Naive B cell (primary cell): ENCODE data around the gene ANKIB1. TPM values are rescaled to one million over a fixed set of nuclear protein-coding genes. Genes with fewer than 3 reads are reported as not detected.

ENCODE experiments used
- ATAC-seq, 2 donors: fragments of 150-1000 bp; cut with Tn5 transposase; 2 replicates each; pipeline ENCODE4 v1.10.0; 2021; ENCODE audit warnings: low read depth in 2 of 2, mild to moderate bottlenecking in 2 of 2, moderate library complexity in 2 of 2
- DNase-seq: peaks from one replicate; pipeline ENCODE4 v3.0.0; 2022
- H3K27ac Mint-ChIP-seq, 6 donors: one replicate each; pipeline ENCODE4 v1.8.0; 2020 to 2022; ENCODE audit warnings: mild to moderate bottlenecking in 6 of 6, mixed read lengths in 6 of 6, moderate library complexity in 5 of 6, inconsistent platforms in 2 of 6
- H3K27me3 Mint-ChIP-seq, 3 donors: one replicate each; pipeline ENCODE4 v1.8.0; 2021 to 2022; ENCODE audit warnings: mixed read lengths in 3 of 3, mild to moderate bottlenecking in 1 of 3
- H3K36me3 Mint-ChIP-seq, 2 donors: one replicate each; pipeline ENCODE4 v1.8.0; 2020 to 2022; ENCODE audit warnings: mixed read lengths in 2 of 2, inconsistent platforms in 1 of 2, mild to moderate bottlenecking in 1 of 2
- H3K4me1 Mint-ChIP-seq, 3 donors: one replicate each; pipeline ENCODE4 v1.8.0; 2020 to 2022; ENCODE audit warnings: mixed read lengths in 3 of 3, inconsistent platforms in 1 of 3, mild to moderate bottlenecking in 1 of 3, moderate library complexity in 1 of 3
- H3K4me3 Mint-ChIP-seq, 8 donors: one replicate each; pipeline ENCODE4 v1.8.0; 2020 to 2022; ENCODE audit warnings: mild to moderate bottlenecking in 8 of 8, mixed read lengths in 8 of 8, moderate library complexity in 8 of 8, inconsistent platforms in 2 of 8
- H3K9me3 Mint-ChIP-seq, 7 donors: one replicate each; pipeline ENCODE4 v1.8.0; 2020 to 2022; ENCODE audit warnings: mixed read lengths in 7 of 7, mild to moderate bottlenecking in 5 of 7, inconsistent platforms in 2 of 7, moderate library complexity in 1 of 7
- polyA plus RNA-seq, 6 donors: library from polyadenylated mRNA; unstranded; fragments of 300-500 nt; fragmentation: Illumina TruSeq; gene quantifications; one replicate each; pipeline ENCODE4 v1.2.3, GENCODE V29; 2021; ENCODE audit warnings: low read depth in 6 of 6

ANKIB1 gene
- polyA plus RNA-seq, 6 donors from 2014 or later, result 5.2 to 15.4 (median 9.8) TPM

DNA sequence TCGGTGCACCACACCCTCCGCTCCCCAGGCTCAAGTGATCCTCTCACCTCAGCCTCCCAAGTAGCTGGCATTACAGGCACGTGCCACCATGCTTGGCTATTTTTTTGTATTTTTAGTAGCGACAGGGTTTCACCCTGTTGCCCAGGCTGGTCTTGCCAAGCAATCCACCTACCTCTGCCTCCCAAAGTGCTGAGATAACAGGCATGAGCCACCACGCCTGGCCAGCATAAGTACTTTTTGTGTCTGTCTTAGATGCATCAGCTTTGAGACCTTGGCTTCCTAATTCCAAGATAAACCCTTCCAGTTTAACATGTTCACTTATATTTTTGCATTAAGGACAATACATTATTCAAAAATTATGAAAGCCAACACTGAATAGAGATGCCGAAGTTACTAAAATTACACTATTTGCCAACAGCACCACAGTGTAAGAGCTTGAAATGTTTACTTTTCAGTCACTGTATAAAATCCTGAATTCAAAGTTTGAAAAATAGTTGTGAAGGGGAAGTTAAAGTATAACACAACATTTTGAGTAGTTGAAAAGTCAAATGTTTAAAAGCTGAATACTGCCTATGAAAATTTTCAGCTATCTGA is 36.5 kb downstream of the ANKIB1 start:
- peaks cover 4 to 16% (median 6%) of the 10 kb centered on the region in 7 donors for H3K9me3 Mint-ChIP-seq
- H3K27me3 Mint-ChIP-seq, result no peaks in the 10 kb centered on the region
- peaks cover 0 to 15% of the 10 kb centered on the region in 2 donors for H3K36me3 Mint-ChIP-seq

DNA sequence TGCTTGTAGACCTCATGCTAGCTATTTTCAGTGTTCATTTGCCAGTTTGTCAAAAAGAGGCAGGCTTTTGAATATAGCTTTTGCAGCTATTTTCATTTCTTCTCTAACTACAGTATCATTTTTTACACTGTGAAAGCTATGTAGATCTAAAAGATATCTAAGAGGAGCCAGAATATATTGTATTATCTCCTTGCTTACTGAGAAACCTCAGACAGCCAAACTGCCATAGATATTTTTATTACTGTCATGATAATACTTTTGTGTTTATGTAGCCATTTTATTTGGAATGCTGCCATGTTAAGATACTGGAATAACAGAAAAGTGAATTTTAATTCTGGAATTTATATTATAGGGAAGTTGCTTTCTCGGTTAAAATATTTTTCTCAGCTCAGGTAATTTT is 37.2 kb downstream of the ANKIB1 start:
- ATAC-seq (no peak), DNase-seq (no peak)
- peaks cover 8 to 14% (median 10%) of the 10 kb centered on the region in 3 donors for H3K4me1 Mint-ChIP-seq
- H3K9me3 Mint-ChIP-seq, result peaks cover 4 to 16% (median 6%) of the 10 kb centered on the region in 7 donors
- no peak overlapping the region for H3K4me3 Mint-ChIP-seq
- no peak overlapping the region for H3K27ac Mint-ChIP-seq
- H3K27me3 Mint-ChIP-seq, result no peaks in the 10 kb centered on the region
- peaks cover 0 to 19% of the 10 kb centered on the region in 2 donors for H3K36me3 Mint-ChIP-seq

More for the DNA sequence above, 36.5 kb downstream of the ANKIB1 start:
- ATAC-seq (no peak), DNase-seq (no peak)
- H3K4me3 Mint-ChIP-seq, result no peak overlapping the region
- peaks cover 8 to 10% (median 10%) of the 10 kb centered on the region in 3 donors for H3K4me1 Mint-ChIP-seq
- H3K27ac Mint-ChIP-seq, result no peak overlapping the region

DNA sequence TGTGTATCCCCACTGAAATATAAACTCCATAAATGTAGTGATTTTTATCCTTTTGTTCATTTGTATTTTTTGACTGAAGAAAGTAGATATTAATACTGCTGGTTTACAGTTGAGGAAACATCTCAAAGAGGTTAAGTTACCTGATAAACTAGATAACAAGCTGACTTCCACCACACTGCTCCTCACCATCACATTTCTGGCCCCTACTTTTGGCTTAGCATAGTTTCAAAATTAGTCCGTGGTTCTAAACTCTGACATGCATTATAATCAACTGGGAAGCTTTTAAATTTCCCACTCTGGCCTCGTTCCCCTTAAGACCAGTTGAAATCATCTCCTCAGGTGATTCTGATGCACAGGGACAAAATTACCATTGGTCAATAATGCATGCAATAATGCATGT is 43.5 kb downstream of the ANKIB1 start:
- Mint-ChIP-seq H3K9me3 (peaks cover 0 to 1% (median 0%) of the 10 kb centered on the region in 7 donors), H3K4me3 (no peak overlapping the region), H3K27me3 (no peaks in the 10 kb centered on the region), H3K36me3 (peaks cover 0 to 23% of the 10 kb centered on the region in 2 donors), H3K4me1 (peaks cover 37 to 47% (median 46%) of the 10 kb centered on the region in 3 donors), H3K27ac (no peak overlapping the region)
- no peak for DNase-seq
- ATAC-seq, result no peak

DNA sequence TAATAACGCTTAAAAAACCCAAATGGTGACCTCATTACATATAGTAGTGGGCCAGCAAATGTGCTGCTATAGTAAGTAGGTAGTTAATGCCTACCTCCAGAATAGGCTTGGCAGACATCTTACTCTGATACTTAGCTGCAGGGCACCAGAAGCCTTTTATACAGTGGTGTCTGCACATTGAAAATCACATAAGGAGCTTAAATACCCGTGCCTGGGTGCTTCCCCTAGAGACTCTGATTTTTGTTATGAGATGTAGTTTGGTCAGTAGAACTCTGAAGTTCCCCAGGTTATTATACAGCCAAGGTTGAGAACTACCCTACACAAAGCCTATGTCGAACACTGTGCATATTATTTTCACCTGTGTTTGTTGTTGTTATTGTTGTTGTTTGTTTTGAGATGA is 47.2 kb downstream of the ANKIB1 start:
- Mint-ChIP-seq H3K4me1 (peaks cover 29 to 36% (median 33%) of the 10 kb centered on the region in 3 donors), H3K36me3 (peaks cover 20 to 22% of the 10 kb centered on the region in 2 donors), H3K27me3 (no peaks in the 10 kb centered on the region), H3K9me3 (no peaks in the 10 kb centered on the region), H3K27ac (peak overlapping the region in 1 of 6 donors; percentile 63), H3K4me3 (no peak overlapping the region)
- ATAC-seq (no peak), DNase-seq (no peak)

DNA sequence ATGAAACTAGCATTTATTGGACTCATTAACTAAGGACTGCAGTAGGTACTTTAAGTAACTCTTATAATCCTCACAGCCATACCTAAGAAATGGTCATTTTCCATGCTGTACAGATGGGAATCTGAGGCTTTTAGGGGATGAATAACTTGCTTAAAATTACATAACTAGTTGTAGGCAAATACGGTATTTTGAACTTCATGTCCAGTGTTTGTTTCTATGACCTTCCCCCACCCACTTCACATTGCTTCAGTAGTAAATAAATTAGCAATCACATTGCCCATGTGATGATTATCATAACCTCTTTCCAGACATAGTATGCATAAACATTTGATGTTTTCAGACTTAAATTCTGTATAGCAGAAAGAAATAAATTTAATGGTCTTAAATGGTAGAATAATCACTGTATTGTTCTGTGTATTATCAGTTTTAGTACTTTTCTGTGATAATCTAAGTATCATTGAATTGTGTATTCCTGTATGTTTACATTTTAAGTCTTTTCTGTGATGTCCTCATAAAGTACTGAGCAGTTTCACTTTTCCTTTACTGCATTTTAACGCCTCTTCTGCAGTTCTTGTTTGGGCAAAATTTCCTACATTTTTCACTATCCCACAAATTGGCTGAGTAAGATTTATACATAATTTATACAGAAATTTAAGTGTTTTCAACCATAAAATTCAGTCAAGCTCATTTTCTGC is 48.3 kb downstream of the ANKIB1 start:
- H3K27me3 Mint-ChIP-seq, result no peaks in the 10 kb centered on the region
- no peak for ATAC-seq
- no peak overlapping the region for H3K4me3 Mint-ChIP-seq
- H3K4me1 Mint-ChIP-seq, result peaks cover 29 to 36% (median 33%) of the 10 kb centered on the region in 3 donors
- H3K27ac Mint-ChIP-seq, result peak overlapping the region in 2 of 6 donors; percentile 52 to 63
- H3K36me3 Mint-ChIP-seq, result peaks cover 17 to 21% of the 10 kb centered on the region in 2 donors
- DNase-seq, result no peak
- no peaks in the 10 kb centered on the region for H3K9me3 Mint-ChIP-seq

DNA sequence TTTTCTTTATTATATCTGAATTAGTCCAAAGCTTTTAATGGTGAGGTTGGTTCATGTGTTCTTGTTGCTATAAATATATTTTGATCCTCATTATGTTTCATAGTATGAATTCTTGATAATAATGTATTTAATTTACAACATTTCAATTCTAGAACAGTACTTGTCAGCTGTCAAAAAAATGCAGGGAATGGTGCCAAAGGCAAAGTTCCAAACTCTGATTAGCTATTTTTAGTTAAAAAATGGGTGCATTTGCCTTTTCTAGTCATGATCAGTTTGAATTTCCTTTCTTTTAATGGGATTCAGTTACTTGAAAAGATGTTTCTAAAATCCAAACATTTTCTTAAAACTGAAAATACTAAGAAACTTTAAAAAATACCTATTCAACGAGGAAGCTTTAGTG is 49.6 kb downstream of the ANKIB1 start:
- Mint-ChIP-seq H3K27ac (peak overlapping the region in 1 of 6 donors; percentile 30), H3K36me3 (peaks cover 18 to 22% of the 10 kb centered on the region in 2 donors), H3K4me3 (no peak overlapping the region), H3K27me3 (no peaks in the 10 kb centered on the region), H3K4me1 (peaks cover 19 to 25% (median 22%) of the 10 kb centered on the region in 3 donors), H3K9me3 (no peaks in the 10 kb centered on the region)
- ATAC-seq (no peak), DNase-seq (no peak)

DNA sequence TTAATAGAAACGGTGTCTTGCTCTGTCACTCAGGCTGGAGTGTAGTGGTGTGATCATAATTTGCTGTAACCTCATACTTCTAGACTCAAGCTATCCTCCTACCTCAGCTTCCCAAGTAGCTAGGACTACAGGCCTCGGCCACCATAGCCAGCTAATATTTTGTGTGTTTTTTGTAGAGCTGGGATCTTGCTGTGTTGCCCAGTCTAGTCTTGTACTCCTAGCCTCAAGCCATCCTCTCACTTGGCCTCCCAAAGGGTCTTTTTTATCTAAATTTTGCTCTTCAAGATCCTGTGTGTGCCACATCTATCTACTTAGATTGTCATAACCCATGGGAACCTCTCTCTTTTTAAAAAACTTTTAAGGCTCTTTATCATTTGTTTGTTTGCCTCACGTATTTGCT is 50.5 kb downstream of the ANKIB1 start:
- Mint-ChIP-seq H3K9me3 (no peaks in the 10 kb centered on the region), H3K36me3 (peaks cover 23 to 29% of the 10 kb centered on the region in 2 donors), H3K27ac (peak overlapping the region in 3 of 6 donors; percentile 26 to 83 (median 49)), H3K4me1 (peaks cover 14 to 19% (median 16%) of the 10 kb centered on the region in 3 donors), H3K27me3 (no peaks in the 10 kb centered on the region), H3K4me3 (peak overlapping the region in 1 of 8 donors; percentile 19)
- ATAC-seq, result no peak
- no peak for DNase-seq

DNA sequence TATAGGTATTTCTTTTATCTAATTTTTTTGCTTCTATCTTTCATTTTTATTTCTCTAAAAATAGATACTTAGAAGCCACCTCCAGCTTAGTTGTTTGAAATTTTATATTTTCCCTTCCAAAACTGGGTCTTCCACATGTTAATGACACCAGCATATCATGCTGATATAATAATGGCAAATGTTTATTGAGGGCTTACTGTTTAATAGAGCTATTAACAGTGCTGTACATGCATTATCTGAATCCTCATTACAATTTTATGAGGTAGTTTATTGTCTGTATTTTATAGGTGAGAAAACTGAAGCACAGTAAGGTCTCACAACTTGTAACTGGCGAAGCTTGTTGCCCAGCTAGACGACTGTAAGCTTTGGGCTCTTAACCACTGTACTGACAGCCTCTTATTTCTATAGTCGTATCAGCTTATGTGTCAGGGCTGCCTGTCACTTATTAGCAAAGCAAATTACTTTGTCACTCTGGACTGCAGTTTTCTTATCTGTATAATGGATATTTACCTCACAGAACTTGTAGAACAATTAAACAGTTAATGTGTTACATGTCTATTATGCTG is 51.2 kb downstream of the ANKIB1 start:
- Mint-ChIP-seq H3K27me3 (no peaks in the 10 kb centered on the region), H3K27ac (no peak overlapping the region), H3K4me3 (no peak overlapping the region), H3K9me3 (no peaks in the 10 kb centered on the region), H3K4me1 (peaks cover 8 to 14% (median 12%) of the 10 kb centered on the region in 3 donors), H3K36me3 (peaks cover 24 to 29% of the 10 kb centered on the region in 2 donors)
- ATAC-seq, result no peak
- no peak for DNase-seq

DNA sequence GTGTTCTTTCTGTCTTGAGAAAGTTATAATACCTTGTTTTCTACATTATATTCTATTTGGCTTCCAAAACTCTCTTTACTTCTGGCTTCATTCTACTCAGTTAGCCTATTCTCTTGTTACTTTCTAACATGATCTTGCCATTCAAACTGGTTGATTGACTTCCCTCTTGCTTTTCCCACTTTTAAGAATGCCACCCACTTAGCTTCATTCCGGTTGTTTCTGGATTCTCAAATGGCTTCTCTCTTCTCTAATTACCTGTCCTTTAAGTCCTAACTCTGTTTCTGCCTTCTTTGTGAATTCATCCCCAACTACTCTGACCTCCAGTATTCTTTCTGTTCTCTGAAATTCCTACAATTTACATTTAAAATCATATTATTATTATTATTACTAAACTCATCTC is 52.0 kb downstream of the ANKIB1 start:
- Mint-ChIP-seq H3K4me1 (peaks cover 8 to 13% (median 11%) of the 10 kb centered on the region in 3 donors), H3K36me3 (peaks cover 24 to 29% of the 10 kb centered on the region in 2 donors), H3K9me3 (no peaks in the 10 kb centered on the region), H3K4me3 (no peak overlapping the region), H3K27me3 (no peaks in the 10 kb centered on the region), H3K27ac (peak overlapping the region in 4 of 6 donors; percentile 12 to 92 (median 24))
- ATAC-seq, result no peak
- no peak for DNase-seq

DNA sequence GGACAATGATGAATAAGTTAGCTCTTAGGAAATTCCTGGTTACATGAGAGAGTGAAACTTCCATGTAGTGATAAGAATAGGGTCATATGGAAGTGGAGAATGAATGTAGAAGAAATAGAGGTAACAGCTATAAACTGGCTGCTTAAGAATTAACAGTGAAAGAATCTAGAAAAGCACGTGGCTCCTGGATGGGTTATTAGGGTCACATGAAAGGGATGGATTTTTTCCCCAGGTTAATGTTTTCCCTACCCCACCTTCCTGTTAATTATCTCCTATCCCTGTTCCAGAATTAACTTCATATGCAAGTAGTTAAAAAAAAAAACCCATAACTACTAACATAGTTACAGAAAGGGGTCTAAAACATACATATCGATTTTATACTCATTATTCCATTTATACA is 58.0 kb downstream of the ANKIB1 start:
- Mint-ChIP-seq H3K36me3 (peaks cover 8 to 22% of the 10 kb centered on the region in 2 donors), H3K27me3 (no peaks in the 10 kb centered on the region), H3K27ac (no peak overlapping the region), H3K4me3 (no peak overlapping the region), H3K9me3 (no peaks in the 10 kb centered on the region), H3K4me1 (no peaks in the 10 kb centered on the region)
- DNase-seq, result no peak
- ATAC-seq, result no peak

DNA sequence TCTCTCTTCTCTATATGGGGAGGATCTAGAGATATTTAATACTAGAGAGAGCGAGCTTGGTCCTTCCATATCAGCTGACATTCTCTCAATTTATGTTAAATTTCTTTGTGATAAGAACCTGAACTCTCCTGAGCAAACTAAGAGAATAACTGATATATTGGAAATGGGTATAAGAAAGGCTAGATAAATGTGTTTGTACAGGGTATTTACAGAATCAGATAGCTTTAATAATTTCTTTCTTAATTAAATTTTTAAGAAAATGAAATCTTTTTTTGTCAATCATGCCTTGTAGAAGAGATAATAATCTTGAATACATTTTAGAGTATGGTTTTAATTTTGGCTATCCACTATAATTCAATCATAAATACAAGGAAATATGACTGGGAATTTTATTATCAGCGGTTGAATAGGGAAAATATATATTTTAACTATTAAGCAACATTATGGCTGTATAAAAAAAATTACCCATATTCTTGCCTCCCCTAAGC is 58.7 kb downstream of the ANKIB1 start:
- DNase-seq (no peak), ATAC-seq (no peak)
- no peaks in the 10 kb centered on the region for H3K9me3 Mint-ChIP-seq
- no peak overlapping the region for H3K4me3 Mint-ChIP-seq
- H3K27ac Mint-ChIP-seq, result no peak overlapping the region
- no peaks in the 10 kb centered on the region for H3K4me1 Mint-ChIP-seq
- peaks cover 8 to 16% of the 10 kb centered on the region in 2 donors for H3K36me3 Mint-ChIP-seq
- no peaks in the 10 kb centered on the region for H3K27me3 Mint-ChIP-seq

DNA sequence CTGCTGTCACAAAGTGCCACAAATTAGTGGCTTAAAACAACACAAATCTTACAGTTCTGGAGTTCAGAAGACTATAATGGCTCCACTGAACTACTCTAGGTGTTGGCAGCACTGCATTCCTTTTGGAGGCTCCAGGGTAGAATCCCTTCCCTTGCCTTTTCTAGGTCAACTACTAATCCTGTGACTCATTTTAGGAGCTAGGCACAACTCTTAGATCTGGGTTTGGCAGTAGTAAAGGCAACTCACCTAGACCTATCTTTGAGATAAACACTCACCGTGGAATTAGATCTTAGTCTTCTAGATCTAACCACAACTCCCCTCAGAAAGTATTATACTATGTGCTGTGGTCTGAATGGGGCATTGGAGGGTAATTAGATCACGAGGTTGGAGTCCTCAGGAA is 60.4 kb downstream of the ANKIB1 start:
- no peak overlapping the region for H3K27ac Mint-ChIP-seq
- no peaks in the 10 kb centered on the region for H3K9me3 Mint-ChIP-seq
- ATAC-seq, result no peak

DNA sequence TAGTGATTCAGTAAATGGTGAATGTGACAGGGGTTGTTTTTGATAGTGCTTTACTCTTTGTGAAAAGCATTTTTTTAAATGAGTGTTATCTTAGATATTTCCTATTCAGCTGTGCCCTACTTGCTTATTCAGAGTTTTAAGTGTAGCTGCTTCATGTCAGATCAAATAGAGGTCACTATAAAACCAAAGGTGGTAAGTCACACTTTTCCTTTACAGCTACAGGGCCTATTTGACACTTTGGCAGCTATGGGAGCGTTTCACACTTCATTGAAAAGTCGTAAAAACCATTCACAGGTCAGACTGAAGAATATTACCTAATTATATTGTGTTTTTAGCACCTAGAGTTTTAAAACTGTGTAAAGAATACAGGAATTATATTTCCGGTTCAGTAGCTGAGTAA is 67.3 kb downstream of the ANKIB1 start:
- no peak overlapping the region for H3K27ac Mint-ChIP-seq

More for the DNA sequence above, 60.4 kb downstream of the ANKIB1 start:
- Mint-ChIP-seq H3K36me3 (peaks cover 0 to 12% of the 10 kb centered on the region in 2 donors), H3K4me1 (no peaks in the 10 kb centered on the region), H3K4me3 (no peak overlapping the region), H3K27me3 (no peaks in the 10 kb centered on the region)
- DNase-seq, result no peak

More for the DNA sequence above, 67.3 kb downstream of the ANKIB1 start:
- H3K36me3 Mint-ChIP-seq, result peaks cover 14 to 16% of the 10 kb centered on the region in 2 donors
- ATAC-seq (no peak), DNase-seq (no peak)
- no peaks in the 10 kb centered on the region for H3K4me1 Mint-ChIP-seq
- no peaks in the 10 kb centered on the region for H3K9me3 Mint-ChIP-seq
- H3K27me3 Mint-ChIP-seq, result no peaks in the 10 kb centered on the region
- no peak overlapping the region for H3K4me3 Mint-ChIP-seq
